HL-60 (cell line): ENCODE results near the gene CD2.

Experiments
- DNase-seq, 2 experiments: peaks; one replicate each; pipeline ENCODE4 v3.0.0-alpha.2; 2010 to 2020; ENCODE audit warnings: low read depth in 1 of 2, low spot score in 1 of 2
- H3K27ac ChIP-seq: fragments of 250-450 bp; sonication (Bioruptor Pico); replicated peaks from 2 replicates; pipeline ENCODE4 v1.5.1; 2020; ENCODE audit warnings: mild to moderate bottlenecking, moderate library complexity
- H3K27me3 ChIP-seq: fragments of 250-450 bp; sonication (Bioruptor Pico); 2 replicates; pipeline ENCODE4 v1.5.1; 2021; ENCODE audit warnings: mild to moderate bottlenecking, moderate library complexity; ENCODE audit not compliant: insufficient read depth, poor library complexity, severe bottlenecking
- H3K4me3 ChIP-seq: replicated peaks from 2 replicates; pipeline ENCODE4 v1.5.1; 2011; ENCODE audit warnings: mild to moderate bottlenecking, control low read depth, low read length; ENCODE audit not compliant: insufficient read depth
- CTCF ChIP-seq: IDR thresholded peaks from one replicate; pipeline ENCODE4 v1.5.1; 2011; ENCODE audit warnings: low read length, control low read depth, inconsistent platforms; ENCODE audit not compliant: insufficient read depth
- GABPA ChIP-seq: IDR thresholded peaks from 2 replicates; pipeline ENCODE4 v1.6.1; 2012; ENCODE audit warnings: low read depth
- POLR2AphosphoS5 ChIP-seq: IDR thresholded peaks from 2 replicates; pipeline ENCODE4 v1.6.1; 2012; ENCODE audit warnings: low read depth
- REST ChIP-seq: IDR thresholded peaks from 2 replicates; pipeline ENCODE4 v1.6.1; 2012; ENCODE audit warnings: low read depth; ENCODE audit not compliant: insufficient replicate concordance
- SPI1 ChIP-seq: IDR thresholded peaks from 2 replicates; pipeline ENCODE4 v1.6.1; 2012; ENCODE audit warnings: low read depth, mild to moderate bottlenecking, borderline replicate concordance

The CD2 gene

GRCh38 chr1:116748272-116748671 lies 6.0 kb upstream of the CD2 start:
- DNase-seq: no peak
- Histone ChIP-seq H3K27ac (no peak overlapping the region), H3K27me3 (no peaks in the 10 kb centered on the region), H3K4me3 (no peak overlapping the region)
- no peak for TF ChIP-seq POLR2AphosphoS5
- no peak for TF ChIP-seq REST
- no peak for TF ChIP-seq CTCF
- TF ChIP-seq SPI1: no peak
- no peak for TF ChIP-seq GABPA

- Histone ChIP-seq H3K4me3 (no peak overlapping the region), H3K27me3 (no peaks in the 10 kb centered on the region), H3K27ac (peak overlapping the region; percentile 24)
- DNase-seq: peak in 1 of 2 experiments; percentile 48
- TF ChIP-seq POLR2AphosphoS5: no peak
- 0 out of 2 replicates have a peak, but pooled peaks have one; percentile 2 for TF ChIP-seq SPI1
- no peak for TF ChIP-seq GABPA
Measured at GRCh38 chr1:116751146-116751545, 3.1 kb upstream of the CD2 start.

GRCh38 chr1:116751621-116752020 lies 2.6 kb upstream of the CD2 start:
- peak in 1 of 2 experiments; percentile 62 for DNase-seq
- Histone ChIP-seq H3K4me3 (no peak overlapping the region), H3K27me3 (no peaks in the 10 kb centered on the region), H3K27ac (peak overlapping the region; percentile 24)
- TF ChIP-seq POLR2AphosphoS5: peak; percentile 19; the same call in 1 of the 2 replicates
- TF ChIP-seq GABPA: no peak
- TF ChIP-seq SPI1: peak; percentile 50
- TF ChIP-seq CTCF: no peak
- no peak for TF ChIP-seq REST

- no peak for DNase-seq
- H3K27me3 ChIP-seq: no peaks in the 10 kb centered on the region
- no peak for TF ChIP-seq SPI1
- no peak for TF ChIP-seq REST
- no peak for TF ChIP-seq CTCF
- no peak for TF ChIP-seq GABPA
- no peak for TF ChIP-seq POLR2AphosphoS5
- H3K4me3 ChIP-seq: no peak overlapping the region
- H3K27ac ChIP-seq: no peak overlapping the region
Measured at GRCh38 chr1:116753312-116753711, 918 bp upstream of the CD2 start.
